Measurements from ENCODE around the gene RBM39. TPM values are rescaled to one million over a fixed set of nuclear protein-coding genes. Genes with fewer than 3 reads are reported as not detected.

RBM39 gene
- 120 and 127 TPM in 2 replicates for total RNA-seq

GRCh38 chr20:35741892-35742740 lies at the start of gene RBM39:
TSS of gene RBM39 (minus strand) at chr20:35742260. CDS start at chr20:35740874, 1,386 bp downstream.

GRCh38 chr20:35771689-35772562 lies 29.9 kb upstream of the RBM39 start, which contains the start of gene PHF20:
TSS of gene PHF20 (plus strand) at chr20:35772015. CDS start at chr20:35801523, 29,508 bp downstream.

GRCh38 chr20:35699127-35699956 lies 42.7 kb downstream of the RBM39 start, which contains the start of the genes NFS1 and ROMO1:
TSS of gene NFS1 (minus strand) at chr20:35699352. CDS start at chr20:35699288, 64 bp downstream.
TSS of gene ROMO1 (plus strand) at chr20:35699405. CDS start at chr20:35699633, 228 bp downstream.

DNA sequence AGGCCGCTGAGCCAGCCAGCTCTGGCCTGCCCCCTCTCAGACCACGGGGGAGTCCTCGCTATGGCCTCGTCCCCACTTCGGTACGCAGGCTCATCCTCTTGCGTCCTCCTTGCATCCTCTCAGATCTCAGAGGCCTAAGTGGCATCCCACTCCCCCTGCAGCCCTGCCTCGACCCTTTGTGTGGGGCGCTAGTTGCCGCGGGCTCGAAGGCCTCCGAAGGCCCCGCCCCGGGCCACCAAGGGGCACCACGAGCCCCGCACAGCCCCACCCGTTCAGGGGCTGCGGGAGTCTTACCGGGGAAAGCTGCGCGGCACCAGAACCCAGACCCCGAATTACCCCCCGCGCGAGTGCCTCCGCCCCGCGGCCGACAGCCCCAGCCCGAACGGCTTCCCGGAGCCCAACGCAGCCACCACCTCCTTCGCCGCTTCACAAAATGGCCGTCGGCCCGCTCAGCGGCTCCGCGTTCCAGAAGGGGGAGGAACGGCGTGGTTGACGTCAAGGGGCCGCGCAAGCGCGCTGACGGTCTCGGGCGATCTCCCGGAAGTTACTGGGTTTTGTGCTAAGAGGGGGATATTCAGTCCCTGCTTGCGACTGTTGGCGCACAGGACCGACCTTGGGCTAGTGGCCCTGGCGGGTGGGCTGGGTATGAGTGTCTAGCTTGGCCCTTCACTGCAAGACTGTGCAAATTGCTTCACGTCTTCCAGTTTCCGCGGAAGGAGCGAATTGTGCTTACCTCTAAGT lies 77.4 kb downstream of the RBM39 start, which contains the start of the genes CPNE1 and RBM12:
TSS of gene CPNE1 (minus strand) at position 435 of the 741 bp plus-strand sequence. CDS start 31,977 bp downstream, outside the sequence.
TSS of gene RBM12 (minus strand) at position 435 of the 741 bp plus-strand sequence. CDS start 9,578 bp downstream, outside the sequence.

Other genes starting within 250 kb of the RBM39 start
- gene C20orf173, start 212.6 kb downstream of the RBM39 start, total RNA-seq = not detected in 2 replicates
- gene ERGIC3, start 200.2 kb downstream of the RBM39 start, total RNA-seq = 169 and 191 TPM in 2 replicates
- gene SPAG4, start 126.4 kb downstream of the RBM39 start, total RNA-seq = 1.5 and 2.5 TPM in 2 replicates
- gene CPNE1, start 77.4 kb downstream of the RBM39 start, total RNA-seq = 71.3 and 76.1 TPM in 2 replicates
- gene RBM12, start 77.4 kb downstream of the RBM39 start, total RNA-seq = 28.3 and 37.2 TPM in 2 replicates
- gene NFS1, start 42.9 kb downstream of the RBM39 start, total RNA-seq = 18.4 and 32.9 TPM in 2 replicates
- 448 and 762 TPM in 2 replicates for gene ROMO1, start 42.9 kb downstream of the RBM39 start, total RNA-seq
- 25.4 and 32.2 TPM in 2 replicates for gene PHF20, start 29.8 kb upstream of the RBM39 start, total RNA-seq
- 113 and 155 TPM in 2 replicates for gene SCAND1, start 212.2 kb upstream of the RBM39 start, total RNA-seq
- 5.2 and 12.3 TPM in 2 replicates for gene CNBD2, start 226.3 kb upstream of the RBM39 start, total RNA-seq